Activated CD4-positive, CD25-positive, alpha-beta regulatory T cell treated with anti-CD3 and anti-CD28 coated beads, Interleukin-2, amount 50 U/mL, for 72 hours (primary cell): ENCODE measurements around the gene FDX1.

ENCODE experiments used
- DNase-seq: peaks from one replicate; pipeline ENCODE4 v3.0.0; 2021

The FDX1 gene

DNA sequence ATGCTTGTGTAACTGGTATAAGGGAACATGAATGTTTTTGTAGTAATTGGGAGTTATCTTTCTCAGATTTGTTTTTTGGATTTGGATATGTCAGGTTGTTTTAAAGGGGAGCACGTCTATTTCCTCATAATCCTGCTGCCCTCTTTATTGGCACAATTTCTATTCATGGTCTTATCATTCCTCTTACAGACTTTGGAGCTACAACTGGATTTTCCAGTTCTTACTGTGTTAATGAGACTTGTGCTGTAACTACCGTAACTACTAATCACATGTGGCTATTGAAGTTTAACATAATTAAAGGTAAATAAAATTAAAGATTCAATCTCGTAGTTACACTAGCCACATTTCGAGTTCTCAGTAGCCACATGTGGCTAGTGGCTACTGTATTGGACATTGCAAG, 1.9 kb downstream of the FDX1 start:
- no peak for DNase-seq

DNA sequence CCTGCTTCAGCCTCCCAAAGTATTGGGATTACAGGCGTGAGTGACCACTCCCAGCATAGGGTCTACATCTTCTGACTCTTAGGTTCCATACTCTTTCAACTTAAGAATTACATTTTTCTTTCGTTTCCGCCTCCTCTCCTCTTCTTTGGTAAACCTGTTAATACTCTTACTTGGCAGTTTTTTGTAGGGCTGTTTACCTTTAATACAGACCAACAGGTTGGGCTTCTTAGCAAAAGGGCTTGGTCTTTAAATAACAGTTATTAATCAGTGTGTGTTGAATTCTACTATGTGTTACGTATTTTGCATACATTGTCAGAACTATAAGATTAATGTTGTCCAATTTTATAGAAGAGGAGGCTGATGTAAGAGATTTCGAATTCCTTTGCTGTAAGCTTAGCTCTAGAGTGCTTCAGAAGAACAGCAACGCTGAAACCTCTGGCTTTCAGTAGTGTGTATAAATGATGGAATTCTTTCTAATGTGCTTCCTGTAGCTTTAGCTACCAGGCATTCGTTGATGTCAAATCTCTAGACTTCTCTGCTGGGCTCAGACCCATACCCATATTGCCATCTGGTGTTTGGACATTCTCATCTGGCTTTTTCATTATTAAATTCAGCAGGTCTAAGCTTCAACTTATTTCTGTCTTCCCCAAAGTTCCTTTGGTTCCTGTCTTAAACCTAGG, 3.1 kb downstream of the FDX1 start:
- no peak for DNase-seq

DNA sequence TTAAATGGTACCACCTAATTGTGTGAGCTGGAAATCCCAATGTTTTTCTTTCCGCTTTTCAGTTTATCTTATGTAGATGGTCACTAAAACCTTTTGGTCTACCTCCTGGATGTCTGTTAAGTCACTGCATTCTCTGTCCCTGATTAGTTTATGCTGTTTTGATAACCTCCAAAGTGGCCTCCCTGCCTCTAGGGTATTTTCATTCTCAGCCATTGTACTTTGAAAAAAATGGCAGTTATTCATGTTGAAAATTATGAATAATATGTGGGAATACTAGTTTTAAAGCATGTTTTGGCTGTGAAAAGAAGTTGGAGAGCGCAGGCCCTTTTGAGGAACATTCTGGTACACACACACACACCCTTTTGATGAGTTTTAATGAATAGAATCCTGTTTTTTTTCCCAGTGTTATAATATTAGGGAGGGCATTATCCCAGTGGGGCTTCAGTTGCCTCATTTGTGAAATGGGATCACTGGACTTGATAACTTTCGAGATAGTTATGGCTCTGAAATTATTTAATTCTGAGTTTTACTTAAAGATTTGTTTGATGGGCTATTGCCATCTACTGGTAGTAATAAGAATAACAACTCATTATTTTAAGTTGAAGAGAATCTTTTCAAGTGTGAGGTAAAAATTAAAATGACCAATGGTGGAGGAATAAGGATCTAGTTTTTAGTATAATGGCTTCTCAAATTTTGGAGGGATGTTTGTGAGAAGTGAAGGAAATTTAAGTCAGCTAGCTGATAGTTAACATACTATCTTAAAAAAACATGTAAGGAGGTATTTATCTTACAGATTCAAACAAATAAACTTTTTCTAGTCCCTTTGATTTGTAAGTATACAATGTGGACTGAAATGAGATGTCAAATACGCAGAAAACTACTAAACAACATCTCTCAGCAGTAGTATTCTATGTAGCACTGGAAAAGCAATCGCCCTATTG, 3.9 kb downstream of the FDX1 start:
- DNase-seq, result no peak

DNA sequence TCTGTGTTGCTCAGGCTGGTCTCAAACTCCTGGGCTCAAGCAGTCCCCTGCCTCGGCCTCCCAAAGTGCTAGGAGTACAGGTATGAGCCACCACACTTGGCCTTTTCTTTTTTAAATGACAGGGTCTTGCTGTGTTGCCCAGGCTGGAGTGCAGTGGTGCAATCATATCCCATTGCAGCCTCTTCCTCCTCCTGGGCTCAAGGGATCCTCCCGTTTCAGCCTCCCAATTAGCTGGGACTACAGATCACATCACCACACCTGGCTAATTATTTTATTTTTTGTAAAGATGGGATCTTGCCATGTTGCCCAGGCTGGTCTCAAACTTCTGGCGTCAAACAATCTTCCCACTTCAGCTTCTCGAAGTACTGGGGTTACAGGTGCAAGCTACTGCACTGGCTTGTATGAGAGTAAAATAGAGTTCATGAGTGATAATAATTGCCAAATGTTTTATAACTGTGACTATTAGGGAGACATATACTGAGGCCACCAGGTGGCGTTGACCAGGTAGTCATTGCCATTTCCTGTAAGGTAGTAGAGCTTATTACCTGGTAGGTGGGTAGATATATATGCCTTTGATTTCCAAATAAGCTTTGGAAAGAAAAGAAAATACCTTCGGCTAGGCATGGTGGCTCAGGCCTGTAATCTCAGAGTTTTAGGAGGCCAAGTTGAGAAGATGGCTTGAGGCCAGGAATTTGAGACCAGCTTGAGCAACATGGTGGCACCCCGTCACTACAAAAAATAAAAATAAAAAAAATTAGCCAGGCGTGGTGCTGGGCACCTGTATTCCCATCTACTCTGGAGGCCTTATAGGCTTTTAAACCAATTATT, 5.4 kb downstream of the FDX1 start:
- no peak for DNase-seq

DNA sequence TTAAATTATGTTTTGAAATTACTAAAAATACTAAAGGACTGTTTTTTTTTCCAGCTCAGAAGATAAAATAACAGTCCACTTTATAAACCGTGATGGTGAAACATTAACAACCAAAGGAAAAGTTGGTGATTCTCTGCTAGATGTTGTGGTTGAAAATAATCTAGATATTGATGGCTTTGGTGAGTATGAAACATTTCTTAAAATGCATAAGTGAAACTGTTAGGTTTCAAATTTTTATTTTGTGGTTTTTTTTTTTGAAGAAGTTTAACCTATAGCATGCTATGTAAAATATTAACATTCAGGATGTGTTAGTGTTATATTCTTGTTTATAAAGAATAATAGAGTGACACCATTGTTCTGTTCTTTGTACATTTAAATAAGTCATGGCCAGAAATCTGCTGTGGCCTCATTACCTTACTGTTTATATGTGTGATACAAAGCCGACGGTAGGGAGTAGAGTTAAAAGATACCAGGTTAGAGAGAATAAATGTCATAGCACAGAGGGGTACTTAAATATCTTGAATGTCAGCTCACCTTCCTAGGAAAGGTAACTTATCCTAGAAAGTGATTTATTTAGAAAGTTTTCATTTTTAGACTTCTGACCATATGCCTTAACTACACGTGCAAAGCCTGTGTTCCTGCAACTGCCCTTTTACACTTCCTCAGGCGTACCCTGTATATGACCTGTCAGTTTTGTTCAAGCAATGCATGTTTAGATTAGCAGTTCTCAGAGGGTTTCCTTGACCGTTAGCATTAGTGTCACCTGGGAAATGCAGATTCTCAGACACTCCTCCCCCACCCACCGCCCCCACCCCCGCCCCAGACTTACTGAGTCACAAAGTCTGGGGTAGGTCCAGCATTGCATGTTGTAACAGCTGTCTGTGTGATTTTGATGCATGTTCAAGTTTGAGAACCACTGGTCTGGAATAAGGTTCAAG, 6.3 kb downstream of the FDX1 start:
- DNase-seq, result no peak

DNA sequence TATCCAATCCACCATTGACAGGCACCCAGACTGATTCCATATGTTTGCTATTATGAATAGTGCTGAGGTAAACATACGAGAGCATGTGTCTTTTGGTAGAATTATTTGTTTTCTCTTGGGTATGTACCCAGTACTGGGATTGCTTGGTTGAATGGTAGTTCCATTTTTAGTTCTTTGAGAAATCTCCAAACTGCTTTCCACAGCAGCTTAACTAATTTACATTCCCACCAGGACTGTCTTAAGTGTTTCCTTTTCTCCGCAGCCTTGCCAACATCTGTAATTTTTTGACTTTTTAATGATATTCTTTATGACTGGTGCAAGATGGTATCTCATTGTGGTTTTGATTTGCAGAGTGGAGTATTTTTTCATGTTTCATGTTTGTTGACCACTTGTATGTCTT, 8.3 kb downstream of the FDX1 start:
- no peak for DNase-seq

DNA sequence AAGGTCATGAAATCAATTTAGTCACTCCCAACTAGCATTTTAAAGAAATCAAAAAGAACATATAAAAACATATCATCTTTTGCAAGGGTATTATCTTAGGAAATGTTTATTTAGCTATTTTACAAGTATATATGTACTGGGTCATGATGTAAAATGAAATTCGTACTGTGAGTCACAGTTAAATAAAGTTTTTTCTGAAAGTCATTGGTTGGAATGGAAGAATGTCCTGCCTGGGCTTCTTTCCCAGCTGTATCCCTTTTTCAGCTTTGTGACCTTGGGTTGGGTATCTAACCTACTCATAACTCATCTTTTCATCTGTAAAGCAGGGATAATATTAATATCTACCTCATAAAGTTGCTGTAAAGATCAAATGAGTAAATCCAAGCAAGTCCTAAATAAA, 15.7 kb downstream of the FDX1 start:
- DNase-seq, result no peak

DNA sequence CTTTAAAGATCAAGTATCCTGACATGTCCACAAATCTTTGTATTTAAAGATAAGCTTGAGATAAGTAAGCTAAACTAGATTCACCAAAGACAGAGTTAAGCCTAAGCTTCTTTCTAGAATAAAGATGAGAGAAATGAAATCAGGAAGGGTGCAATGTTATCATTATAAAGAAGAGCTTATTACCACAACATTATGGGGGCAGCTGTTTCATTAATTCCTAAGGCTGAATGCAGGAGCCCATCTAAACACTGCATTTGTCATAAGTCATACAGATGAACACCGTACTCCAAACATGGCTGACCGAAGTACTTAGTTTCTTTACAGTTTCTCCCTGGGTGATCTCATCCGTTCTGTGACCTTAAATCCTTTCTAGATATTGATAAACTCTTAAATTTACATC, 16.3 kb downstream of the FDX1 start:
- no peak for DNase-seq

DNA sequence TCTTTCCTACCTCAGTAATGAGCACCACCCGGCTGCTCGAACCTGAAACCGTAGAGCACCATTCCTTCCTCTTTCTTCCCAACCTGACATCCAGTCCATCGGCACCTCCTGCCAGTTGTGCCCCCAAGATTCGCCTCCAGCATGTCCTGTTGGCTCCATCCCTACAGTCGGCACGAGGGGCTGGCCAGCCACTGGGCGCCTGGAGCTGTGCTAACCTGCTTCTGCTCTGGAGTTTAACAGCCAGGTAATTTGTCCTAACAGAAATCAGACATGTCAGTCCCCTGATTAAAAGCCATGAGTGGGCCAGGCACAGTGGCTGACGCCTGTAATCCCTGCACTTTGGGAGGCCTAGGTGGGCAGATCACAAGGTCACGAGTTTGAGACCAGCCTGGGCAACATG, 16.8 kb downstream of the FDX1 start:
- no peak for DNase-seq

DNA sequence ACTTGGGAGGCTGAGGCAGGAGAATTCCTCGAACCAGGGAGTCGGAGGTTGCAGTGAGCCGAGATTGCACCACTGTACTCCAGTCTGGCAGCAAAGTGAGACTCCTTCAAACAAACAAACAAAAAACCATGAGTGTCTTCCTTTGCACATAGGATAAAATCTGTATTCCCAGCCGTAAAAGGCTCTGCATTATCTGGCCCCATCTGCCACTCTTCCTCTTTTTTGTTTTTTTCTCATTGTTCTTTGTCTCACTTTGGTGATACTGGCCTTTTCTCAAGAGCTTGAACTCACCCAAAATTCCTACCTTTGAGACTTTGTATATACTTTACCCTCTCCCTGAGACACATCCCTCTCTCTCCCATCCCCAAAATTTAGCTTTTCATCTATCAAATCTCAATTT, 17.6 kb downstream of the FDX1 start:
- no peak for DNase-seq

DNA sequence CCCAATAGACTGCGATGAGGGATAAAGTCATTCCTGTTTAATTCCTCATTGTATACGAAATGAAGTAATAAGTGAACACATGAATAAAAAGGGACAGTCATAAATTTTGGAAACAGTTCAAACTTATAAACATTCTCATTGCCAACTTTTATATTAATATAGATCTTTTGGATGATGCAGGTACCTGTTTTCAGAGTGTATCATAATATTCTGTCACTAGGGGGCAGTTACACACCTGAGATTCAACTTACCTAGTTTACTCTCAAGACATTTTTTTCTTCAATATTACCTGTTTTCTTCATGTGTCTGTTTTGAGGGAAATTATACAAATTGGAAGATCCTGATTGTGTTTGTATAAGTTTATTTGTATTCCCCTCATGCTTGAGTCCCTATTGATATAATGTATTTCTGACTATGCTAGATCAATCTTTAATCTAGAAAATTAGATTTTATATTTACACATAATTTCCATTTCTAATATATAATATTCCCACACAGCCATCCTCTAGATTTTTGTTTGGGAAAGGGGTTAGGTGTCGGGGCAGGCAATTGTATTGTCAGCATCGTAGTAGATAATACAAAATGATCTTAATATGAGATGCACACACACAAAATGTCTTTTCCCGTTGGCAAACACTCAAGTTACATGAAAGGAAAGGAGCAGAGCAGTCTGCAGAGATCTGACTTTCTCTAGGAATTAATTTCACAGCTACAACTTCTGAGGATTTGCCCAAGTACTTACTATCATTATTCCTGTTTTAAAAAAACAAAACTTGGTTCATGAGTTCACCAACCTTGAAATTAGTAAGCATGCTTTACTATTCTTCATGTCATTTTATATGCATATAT, 18.4 kb downstream of the FDX1 start:
- no peak for DNase-seq

DNA sequence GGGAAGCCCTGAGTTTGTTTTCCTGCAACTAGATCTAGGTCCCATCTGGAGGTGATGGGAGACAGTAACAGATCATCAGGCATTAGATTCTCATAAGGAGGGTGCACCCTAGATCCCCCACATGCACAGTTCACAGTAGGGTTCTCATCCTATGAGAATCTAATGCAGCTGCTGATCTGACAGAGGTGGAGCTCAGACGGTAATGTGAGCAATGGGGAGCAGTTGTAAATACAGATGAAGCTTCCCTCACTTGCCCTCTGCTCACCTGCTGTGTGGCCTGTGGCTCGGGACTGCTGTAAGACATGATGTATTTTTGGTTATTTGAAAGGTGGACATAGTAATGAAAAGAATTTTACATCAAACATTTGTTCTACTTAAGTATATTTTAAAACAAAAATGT, 20.5 kb downstream of the FDX1 start:
- no peak for DNase-seq

DNA sequence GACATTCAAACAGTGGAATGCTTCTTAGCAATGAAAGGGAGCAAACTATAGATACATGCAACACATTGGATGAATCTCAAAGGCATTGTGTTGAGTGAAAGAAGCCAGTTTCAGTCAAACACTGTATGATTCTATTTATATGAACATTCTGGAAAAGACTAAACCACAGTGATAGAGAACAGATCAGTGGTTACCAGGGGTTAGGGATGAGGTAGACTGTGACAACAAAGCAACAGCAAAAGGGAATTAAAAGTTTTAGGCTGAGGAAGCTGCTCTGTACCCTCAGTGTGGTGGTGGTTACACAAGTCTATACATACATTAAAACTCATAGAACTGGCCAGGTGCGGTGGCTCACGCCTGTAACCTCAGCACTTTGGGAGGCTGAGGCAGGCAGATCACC, 23.0 kb downstream of the FDX1 start:
- DNase-seq, result no peak

DNA sequence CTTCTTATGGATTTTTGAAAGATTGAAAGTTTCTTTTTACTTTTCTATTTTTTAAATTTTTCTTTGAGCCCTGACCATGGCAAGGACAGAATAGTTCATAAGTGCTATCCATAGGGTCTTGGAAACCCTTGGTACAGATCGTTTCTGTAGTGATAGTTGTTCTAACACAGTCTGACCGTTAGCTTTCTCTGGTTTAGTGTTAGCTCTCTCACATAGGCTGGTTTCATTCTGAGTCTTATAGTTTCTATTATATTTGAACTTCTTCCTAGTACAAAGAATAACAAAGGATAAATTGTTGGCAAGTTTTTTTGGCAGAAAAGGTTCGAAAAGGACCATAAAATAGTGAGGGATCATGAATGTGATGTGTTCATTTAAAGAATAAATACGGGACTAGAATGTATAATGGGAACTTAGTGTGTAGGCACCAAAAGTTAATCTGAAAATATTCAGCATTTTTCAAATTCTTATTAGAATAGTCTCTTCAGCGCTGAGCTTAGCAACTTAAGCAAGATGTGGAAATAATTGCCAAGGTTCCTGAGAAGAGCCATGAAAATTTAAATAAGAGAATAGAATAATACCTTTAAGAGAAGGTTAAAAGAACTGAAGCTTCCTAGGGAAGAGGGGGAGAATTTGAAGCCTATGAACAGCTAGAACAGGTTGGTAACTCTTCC, 24.1 kb downstream of the FDX1 start:
- no peak for DNase-seq

DNA sequence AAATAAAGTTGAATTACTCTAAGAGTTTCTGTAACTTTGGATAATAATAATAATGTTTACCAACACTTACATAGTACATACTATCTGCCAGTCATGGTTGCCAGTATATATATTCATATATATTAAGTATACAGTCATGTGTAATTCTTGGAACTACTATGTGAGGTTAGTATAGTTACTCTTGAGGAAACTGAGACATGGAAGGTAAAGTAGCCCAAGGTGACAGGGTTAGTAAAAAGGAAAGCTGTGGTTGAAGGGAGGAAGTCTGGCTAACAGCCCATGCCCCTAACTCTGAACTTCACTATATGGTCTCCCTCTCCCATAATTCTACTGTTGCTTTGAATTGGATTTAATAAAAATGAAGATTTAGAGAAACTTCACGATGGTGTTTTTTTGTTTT, 24.9 kb downstream of the FDX1 start:
- no peak for DNase-seq

DNA sequence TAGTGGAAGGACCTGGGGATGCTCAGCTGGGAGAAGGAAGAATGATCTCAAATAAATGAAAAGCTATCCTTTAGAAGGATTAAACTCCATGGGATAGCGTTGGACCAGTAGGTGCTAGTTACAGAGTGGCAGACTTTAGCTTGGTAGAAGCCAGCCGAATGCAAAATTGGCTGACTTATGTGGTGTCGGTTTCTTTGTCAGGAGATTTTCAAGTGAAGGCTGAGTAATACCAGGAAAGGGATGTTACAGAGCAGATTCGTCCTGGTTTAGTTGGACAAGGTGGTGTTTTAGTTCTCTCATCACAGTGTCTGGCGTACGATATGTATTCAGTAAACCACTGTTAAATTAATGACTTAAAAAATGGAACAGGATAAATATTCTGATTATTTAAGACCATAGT, 26.0 kb downstream of the FDX1 start:
- no peak for DNase-seq

DNA sequence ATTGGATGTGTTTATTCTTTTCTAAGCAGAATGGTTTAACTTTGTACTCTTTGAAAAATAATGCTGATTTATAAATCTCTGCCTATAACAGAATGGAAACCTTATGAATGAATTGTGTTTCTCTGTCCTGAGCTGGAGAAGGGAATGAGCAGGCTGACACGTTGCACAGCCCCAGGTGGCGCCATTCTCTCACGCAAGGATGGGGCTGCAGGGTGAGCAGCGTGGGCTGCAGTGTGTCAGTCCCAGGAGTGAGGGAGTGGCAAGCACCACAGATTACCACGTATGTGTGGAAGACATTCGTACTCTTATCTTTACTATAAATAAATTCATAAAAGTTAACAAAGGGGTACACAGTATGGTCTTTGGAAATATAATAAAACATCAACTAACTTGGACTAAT, 33.4 kb downstream of the FDX1 start:
- DNase-seq, result no peak

DNA sequence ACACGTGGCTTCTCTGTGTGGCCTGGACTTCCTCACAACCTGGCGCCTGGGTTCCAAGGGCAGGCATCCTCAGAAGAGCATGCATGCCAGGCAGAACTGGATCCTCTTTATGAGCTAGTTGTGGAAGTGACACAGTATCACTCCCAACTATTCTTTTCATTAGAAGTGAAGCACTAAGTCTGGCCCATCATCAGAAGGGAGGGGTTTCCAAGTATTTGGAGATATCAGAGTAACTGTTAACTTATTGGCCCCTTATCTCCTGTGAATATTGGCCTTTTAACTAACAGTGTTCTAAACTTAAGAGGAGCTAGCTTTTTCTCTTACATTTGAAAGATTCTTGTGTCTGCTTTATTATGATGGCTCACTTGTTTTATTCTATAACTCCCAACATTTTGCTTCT, 35.5 kb downstream of the FDX1 start:
- DNase-seq, result no peak

DNA sequence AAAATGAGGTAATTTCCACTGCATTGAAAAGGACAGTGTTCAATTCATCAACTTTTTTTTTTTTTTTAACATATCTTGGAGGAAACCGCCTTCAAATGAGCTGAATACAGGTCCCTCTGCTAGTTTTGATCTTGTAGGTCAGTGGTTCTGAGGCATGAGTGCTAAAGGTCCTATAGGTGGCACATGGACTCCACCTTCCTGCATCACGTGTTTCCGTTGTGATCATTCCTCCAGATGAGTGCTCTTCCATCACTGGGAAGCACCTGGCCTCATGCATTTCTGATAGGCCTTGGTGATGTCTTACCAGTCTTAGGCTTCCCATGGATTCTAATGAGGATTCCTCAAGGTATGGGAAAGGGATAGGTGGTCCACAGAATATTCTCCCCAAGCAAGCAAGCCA, 37.8 kb downstream of the FDX1 start:
- DNase-seq, result no peak

DNA sequence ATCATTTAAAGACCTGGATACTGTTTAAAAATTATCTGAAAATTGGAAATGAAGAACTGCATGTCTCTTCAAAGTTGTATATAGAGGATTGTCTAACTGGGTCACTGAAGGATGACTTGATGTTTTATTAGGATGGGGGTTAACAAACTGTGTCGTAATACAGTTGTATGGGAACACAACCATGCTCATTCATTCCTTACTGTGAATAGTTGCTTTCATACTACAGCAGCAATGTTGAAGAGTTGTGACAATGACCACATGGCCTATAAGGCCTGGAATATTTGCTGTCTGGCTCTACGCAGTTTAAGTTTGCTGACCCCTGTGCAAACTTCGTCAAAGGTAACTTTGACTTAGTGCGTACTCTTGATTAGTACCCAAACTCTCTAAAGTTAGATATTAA, 38.4 kb downstream of the FDX1 start:
- DNase-seq, result no peak

DNA sequence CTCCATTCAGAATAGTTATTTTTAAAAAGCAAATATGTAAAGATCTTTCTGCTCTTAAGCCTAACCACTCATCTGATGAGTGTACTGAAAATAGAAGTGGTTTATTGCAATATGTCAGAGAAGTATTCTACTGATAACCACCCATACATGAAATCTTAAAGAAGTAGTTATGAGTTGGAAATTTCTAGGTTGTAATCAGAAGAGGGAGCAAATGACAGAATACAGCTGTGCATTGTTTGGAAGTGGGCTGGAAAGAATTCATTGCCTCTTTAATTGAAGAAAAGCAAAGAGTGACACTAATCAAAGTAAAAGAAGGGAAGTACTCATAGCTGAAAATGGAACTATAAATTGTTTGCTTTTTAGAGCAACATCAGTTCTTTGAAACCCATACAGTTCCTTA, 39.4 kb downstream of the FDX1 start:
- DNase-seq, result no peak
